Ammon's horn (tissue), 1 donor: ENCODE results near the gene USP6NL.
A peak's percentile ranks its signal among the peaks of the same experiment; 100 is the strongest.

ENCODE experiments used
- DNase-seq: peaks from one replicate; pipeline ENCODE4 v3.0.0-alpha.2; 2016; ENCODE audit warnings: low spot score

The USP6NL gene

DNA sequence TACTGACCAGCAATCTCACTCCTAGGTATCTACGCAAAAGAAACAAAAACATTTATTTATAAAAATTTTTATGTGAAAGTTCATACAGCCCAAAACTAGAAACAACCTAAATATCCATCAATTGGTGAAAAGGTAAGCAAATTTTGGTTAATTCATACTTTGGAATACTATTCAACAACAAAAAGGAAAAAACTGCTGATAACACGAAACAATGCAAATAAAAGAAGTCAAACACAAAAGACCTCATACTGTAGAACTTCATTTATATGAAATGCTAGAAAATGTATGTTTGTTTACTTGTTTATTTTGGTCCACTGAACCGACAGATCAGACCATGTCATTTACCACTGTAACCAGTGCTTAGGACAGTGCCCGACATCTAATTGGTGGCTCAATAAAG lies 60.3 kb downstream of the USP6NL start:
- no peak for DNase-seq

DNA sequence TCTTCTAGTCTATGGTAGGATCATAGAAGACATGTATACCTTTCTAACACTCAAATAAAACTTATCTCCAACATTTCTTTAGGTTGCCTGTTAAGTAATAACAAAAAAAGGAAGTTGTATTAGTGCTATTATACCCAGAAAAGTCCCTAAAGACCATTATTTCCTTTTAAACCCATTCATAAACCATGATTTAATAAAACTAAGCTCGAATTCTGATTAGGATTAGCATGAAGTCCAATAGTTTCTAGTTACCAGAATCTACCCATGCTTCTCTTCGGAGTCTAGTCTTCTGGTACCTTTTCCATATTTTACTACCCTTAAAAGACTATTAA lies 62.7 kb downstream of the USP6NL start:
- no peak for DNase-seq

DNA sequence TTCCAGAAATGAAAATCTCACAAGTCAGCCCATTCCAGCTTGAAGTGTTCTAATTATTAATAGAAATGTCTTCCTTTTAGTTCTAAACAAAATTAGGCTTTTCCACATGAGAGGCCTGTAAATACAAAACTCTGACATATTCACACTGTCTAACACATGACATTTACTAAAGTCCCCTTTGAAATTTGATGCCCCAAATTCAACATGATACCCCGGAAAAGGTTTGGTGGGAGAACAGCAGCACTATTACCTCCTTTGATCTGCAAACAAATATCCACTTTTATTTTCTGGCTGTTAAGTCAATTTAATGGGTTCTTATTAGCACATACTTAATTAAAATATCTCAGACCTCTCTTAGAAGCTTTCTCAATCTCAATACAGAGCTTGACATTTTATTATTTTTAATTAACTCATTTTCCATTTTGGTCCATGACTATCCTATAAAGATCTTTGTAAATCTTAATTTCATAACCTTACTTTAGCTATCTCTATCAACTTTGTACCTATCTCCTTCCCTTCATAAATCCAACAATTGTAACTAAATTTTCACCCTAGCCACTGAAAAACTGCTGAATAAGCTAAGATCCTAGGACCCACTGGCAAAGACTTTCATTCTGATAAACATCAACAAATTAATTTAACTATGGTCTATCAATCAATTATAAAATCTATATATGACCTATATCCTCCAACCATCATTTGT lies 63.2 kb downstream of the USP6NL start:
- DNase-seq, result no peak

DNA sequence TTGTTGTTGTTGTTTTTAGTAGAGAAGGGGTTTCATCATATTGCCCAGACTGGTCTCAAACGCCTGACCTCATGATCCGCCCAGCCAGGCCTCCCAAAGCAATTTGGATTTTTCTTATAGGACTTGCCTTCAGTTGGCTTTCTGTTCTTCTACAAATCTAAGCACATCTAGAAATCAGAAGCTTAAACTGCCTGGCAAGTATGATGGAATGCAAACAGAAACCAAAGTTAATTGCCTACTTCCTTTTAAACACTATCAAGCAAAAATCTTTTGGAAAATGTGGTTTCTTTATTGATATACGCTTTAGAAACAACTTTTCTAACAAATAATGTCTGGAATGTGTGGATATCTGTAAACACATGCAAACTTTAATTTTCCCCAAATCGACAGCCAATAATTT lies 64.9 kb downstream of the USP6NL start:
- no peak for DNase-seq

DNA sequence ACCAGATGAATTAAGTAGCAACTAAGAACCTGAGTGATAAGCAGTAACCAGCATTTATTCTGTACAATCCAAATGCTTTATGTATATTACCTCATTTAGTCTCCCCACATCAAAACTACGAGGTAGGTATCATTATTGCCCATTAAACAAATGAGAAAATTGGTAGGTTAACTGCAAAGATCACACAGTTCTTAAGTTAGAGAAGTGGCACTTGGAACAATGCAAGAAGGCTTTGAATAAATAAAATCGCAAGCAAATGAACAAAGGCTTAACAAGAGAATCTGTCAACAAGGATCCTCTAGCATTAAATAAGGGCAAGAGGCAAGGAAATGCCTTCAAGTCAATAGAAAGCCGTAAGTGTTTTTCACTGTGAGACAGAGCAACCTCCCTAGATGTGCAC lies 70.2 kb downstream of the USP6NL start:
- DNase-seq, result no peak

DNA sequence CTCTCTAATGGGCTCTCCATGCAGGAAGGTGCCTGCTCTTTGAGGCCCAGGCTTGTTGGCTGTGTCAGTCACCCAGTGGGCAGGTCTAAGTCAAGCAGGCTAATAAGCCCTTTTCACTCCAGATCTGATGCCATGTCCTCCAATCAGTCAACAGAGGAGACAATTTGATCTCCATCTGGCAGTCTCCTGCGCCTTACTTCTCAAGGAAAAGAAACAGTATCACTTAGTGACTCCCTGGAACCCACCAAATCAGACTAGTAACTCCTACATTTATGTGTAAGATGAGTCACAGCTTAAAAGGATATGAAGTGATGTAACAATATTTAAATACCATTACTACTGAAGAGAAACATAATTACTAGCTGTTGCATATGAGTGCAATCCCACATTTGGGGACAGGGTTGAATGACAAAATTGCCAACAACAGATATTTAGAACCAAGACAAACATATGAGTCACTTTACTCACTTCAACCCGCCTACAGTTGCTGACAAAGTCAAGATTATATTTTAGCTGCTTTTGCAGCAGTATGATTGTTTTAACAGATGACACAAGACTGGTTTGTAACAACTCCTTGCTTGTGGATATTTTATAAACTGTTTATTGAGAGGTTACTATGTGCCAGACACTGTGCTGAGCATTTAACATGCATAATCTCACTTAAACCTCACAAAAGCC lies 72.1 kb downstream of the USP6NL start:
- peak; percentile 52 for DNase-seq

DNA sequence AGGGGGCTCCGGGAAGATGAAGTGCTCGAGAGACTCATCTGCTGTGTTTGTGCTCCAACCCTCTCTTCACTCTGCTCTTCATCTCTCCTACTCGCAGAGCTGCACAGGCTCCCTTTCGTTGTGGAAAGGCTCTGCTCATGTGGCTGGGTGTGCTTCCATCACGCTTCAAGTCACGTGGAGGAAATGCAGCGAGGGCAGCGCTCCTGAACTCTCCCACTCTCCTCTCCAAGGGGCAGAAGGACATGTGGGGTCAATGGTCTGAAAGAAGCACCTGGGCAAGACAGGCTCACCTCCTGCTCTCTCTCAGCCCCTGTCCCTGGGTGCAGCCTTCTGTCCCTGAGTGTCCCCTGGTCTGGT lies 72.6 kb downstream of the USP6NL start:
- DNase-seq, result no peak

DNA sequence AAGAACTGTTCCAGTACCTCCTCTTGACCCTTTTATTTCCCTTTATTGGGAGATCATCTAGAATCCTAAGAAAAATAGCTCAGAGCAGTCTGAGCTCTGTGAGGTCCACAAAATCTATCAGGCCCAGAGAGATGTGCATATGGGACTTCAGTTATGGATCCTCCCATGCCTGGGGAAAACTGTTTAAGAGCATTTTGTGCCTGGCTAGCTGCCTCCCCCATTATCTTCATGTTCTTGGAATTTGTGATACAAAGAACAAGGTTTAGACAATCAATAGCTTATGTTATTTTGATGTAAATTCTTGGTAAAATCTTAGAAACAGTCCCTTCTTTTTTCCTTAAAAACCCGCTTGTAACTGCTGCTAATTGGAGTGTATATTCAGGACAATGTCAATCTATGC lies 75.2 kb downstream of the USP6NL start:
- no peak for DNase-seq

DNA sequence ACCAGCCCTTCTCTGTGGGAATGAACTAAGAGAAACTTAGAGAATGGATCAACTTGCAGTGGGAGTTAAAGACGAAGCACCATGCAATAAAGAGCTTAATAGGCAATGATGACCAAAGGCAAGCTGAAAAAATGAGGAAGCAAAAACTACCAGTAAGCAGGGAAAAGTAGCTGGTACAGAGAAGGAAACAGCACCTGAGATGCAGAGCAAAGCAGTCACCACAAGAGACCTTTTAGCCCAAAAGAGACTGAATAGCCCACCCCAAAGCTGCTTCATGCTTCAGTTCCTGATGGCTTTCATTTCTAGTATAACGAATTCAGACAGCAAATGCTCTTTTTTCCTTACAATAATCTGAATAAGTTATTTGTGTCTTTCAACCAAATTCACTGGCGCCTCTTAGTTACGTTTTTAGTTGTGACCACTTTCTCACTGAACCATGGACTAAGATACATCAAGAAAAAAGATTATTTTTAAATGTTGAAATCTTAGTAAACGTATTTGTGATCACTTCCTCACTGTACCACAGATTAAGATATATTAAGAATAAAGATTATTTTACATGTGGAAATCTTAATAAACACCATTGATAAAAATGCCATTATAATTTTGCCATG lies 76.0 kb downstream of the USP6NL start:
- DNase-seq, result no peak

DNA sequence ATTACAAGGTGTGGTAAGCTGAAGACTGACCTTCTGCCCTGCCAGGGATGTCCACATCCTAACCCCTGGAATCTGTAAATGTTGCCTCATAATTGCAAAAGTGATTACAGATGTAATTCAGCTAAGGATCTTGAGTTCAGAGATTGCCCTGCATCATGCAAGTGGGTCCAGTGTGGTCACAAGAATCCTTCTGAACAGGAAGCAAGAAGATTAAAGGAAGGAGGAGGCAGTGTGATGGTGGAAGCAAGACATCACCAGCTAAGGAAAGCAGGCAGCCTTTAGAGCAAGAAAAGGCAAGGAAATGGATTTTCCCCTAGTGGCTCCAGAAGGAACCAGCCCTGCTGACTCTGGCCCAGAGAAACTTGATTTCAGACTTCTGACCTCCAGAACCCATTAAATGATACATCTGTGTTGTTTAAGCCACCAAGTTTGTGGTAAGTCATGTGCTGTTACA lies 78.1 kb downstream of the USP6NL start:
- DNase-seq, result no peak

DNA sequence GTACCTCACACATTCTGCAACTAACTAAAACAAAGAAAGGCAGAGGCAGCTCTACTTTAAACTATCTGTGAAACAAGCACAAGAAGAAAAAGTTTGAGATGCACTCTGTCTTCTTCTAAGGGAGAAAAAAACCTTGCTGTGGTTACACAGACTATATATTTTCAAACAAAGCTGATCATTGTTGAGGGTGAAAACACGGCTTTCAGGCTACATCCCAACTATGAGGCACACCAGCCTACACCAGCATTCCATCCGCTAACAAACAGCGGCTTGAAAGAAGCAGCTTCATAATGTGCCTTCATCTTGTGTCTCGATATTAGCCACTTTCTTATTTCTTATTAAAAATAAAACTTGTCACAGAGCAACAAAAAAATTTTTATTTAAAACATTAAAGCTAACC lies 79.1 kb downstream of the USP6NL start:
- DNase-seq, result no peak

DNA sequence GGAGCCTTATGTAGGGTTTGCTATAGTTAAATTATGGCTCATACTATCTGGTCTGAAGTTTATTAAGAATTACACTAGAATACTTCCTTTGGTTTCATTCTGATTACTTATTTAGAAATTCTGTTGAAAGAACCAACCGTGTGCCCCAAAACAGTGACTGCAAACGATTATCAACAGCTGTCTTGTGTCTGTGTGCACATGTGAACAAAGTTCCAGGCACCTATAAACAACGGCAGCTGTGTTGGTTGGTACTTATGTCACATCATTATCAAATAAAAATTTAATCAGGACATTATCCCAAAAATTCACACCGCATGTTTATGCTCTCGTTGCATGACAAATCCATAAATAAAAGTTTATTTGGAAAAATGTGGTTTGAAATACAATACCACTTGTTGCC lies 80.6 kb downstream of the USP6NL start:
- DNase-seq, result no peak

DNA sequence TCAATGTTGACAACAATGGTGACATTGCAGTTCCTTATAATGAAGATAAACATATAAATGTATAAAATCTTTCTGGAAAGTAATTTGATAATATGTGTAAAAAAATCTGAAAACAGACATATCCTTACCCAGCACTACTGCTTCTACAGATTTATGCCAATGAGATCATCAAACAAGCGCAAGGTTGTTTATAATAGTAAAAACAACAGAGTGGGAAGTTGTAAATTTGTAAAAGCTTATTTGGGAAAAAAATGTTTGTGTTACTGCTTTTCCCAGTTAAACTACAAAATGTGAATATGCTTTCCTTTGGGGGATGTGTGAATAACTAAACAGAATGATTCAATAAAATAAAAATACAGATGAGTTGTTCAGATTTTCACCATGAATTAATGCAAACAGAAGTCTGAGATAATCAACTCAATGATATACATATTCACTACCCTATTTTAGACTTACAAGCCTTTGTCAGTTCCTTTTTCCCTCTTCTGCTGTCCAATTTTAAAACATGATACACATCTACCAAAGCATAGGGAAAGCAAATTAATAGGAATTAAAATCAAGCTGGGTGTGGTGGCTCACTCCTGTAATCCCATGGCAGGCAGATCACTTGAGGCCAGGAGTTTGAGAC lies 82.1 kb downstream of the USP6NL start:
- DNase-seq, result no peak

DNA sequence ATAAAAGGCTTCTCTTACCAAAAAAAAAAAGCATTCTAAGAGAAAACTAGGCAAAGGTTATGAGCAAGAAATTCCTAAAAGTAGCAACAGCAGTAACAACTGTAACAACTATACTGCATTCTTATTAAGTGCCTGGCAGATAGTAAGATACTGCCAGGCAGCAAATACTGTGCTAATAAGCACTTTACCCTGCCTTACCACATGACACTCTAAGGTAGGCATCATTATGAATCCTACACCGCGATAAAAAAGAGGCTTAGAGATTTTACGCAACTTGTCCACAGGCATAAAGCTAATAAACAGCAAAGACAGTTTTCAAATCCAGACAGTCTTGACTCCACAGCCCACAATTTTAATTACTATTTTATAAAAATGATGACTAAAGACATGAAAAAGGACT lies 83.2 kb downstream of the USP6NL start:
- DNase-seq, result no peak

DNA sequence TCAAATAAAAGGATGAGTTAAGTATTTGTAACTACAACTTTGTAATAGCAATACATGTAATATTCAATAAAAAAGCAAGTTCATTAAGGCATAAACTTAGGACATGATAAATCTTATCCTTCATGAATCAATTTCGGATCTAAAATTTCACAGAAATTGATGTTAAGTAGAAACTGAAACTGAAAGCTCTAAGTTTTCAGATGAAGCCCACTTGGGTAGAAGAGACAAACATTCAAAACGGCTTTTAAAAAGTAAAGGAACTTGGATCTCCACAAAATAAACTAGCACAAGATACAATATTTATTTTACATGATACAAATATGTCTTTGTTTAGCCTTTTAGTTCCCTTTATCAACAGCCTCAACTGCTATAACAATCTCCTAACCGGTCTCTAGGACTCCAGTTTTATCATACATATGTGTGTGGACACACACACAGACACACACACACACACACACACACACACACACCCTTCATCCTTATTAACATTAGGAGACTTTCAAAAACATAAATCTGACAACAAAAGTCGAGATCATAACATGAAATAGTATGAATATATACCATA lies 83.7 kb downstream of the USP6NL start:
- DNase-seq, result no peak

DNA sequence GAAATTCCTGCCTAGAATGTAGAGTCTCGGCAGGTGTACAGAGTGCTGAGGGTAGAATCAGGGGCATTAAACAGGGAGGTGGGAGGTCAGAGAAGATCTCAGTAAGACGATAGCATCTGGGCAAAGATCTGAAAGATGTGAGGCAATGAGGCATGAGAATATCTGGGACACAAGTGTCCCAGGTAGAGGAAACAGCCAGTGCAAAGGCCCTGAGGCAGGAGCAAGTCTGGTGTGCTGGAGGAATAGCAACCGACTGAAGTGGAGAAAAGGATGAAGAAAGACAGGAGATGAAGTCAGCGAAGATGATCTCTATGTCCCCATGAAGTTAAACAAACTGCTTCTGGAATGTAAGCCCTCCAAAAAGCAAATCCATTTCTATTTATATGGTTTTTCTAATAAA lies 84.4 kb downstream of the USP6NL start:
- no peak for DNase-seq

DNA sequence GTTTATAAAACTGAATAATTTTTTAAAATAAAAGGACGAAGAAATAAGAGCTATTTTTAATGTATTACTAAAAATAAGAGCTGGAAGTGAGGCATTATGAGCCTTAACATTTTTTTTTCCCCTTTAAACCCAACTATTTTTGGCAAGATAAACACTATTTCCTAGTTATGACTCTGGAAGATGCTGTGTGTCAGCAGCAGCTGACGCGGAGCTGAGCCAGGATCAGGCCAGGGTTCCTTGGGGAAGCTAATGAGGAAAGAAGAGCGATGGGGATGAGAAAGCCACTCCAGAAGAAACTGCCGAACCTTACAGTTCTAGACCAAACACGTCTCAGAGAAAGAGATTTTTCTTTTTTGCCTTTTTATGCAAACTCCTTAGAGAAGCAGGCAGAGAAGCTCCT lies 85.9 kb downstream of the USP6NL start:
- DNase-seq, result no peak

DNA sequence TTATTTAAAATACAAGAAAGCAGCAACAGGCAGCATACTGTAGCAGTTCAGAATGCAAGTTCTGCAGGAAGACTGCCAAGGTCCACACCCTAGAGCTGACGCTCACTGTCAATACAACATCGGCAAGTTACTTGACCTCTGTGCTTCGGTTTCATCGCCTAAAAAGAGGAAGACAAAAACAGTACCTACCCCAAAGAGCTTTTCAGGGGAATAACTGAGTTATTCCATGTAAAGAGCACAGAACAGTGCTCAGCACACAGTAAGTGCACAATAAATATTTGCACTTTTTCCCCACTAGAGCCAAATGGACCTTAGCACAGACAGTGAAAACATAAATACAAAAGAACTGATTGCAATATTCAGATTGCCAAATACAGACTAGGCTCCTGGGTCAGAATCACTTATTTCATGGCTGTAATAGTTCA lies 88.6 kb downstream of the USP6NL start:
- DNase-seq, result peak; percentile 41

DNA sequence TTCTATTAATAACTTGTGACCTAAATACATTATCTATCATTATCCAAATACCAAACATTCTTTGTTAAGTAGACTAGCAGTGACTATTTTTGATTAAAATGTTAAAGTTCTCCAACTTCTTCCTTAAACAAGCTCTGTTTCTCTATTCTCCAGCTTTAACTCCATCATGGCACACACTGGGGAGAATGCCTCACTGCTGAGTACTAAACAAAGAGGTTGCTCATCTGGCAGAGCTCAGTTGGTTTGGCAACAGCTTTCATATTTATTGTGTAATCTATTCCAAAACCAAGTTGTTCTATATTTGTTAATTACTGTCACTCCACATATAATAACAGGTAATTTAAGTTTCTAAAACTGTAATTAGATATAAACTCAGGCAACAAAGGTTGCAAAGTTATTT lies 89.6 kb downstream of the USP6NL start:
- DNase-seq, result no peak

DNA sequence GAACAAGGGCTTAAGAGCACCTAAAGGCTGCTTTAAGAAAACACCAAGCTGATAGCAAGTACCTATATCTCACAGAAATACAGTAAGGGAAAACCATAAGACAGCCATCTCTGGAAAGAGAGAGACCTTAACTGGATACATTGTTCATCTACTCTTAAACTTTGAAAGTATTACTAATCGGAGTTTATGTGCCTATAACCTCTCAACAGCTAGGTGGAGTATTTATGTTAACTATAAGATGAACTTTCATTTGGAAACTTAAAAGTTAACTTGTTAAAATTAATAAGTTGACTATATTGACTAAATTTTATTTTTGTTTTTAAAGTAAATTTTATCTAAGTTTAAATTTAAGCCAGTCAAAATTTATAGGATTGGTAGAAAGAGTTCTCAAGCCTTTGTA lies 90.6 kb downstream of the USP6NL start:
- no peak for DNase-seq

DNA sequence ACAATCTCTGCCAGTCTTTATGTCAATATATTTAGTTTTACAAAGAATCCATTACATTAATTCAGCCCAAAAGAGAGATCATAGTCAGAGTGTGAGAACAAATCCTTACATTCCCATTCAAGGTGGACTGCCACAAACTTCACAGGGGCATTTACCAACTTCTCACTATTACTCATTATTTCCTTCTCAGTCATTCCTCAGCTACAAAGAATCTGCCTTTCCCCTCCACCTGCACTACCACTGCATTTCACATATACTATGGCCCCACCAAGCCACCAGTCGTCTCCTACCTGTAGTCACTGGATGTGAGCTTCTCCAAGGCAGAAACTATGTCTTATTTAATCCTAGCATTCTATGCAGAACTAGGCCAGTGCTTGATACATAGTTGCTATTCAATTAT lies 94.3 kb downstream of the USP6NL start:
- DNase-seq, result no peak

DNA sequence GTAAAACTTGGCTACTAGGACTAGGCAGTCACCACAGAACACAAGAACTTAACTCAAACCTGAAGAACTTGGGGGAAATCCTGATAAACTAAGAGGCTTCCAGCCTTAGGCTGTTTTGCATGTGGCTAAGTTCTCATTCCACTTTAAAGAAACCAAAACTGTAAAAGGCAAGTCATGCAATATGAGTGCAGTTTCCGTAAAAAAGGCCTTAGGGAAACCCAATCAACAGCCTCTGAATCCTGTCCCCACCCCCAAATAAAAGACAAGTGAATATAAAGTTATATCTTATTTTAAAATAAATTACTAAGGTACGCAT lies 95.1 kb downstream of the USP6NL start:
- DNase-seq, result no peak
